ENCODE measurements around the gene RABGAP1L.

Gene RABGAP1L

GRCh38 chr1:174678657-174679056 lies 519.3 kb downstream of the RABGAP1L start:
- no peak for TF ChIP-seq CTCF (IDR thresholded peaks at IDR 0.05; ENCODE audit: control extremely low read depth, extremely low read depth, low read depth, missing control alignments)
- POLR2A ChIA-PET: no interaction called here
- CTCF ChIA-PET: no interaction called here
- no peak for DNase-seq (ENCODE audit: extremely low spot score)

DNA sequence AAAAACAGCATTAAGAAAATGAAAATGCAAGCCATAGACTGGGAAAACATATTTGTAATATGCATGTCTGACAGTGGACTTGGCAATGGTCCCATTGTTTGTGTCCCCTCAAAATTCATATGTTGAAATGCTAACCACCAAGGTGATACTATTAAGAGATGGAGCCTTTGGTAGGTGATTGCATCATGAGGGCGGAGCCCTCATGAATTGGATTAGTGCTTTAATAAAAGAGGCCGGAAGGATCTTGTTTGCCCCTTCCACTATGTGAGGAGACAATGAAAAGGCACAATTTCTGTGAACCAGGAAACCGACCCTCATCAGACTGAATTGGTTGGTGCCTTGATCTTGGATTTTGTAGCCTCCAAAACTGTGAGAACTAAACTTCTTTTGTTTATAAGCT lies 520.8 kb downstream of the RABGAP1L start:
- CTCF ChIA-PET: interaction anchor here (1.0 kb wide), 1 partner anchor 17 kb away, joined by 3 read pairs; no protein-coding TSS in a partner anchor
- TF ChIP-seq CTCF (IDR thresholded peaks at IDR 0.05; ENCODE audit: control extremely low read depth, extremely low read depth, low read depth, missing control alignments): no peak
- POLR2A ChIA-PET: no interaction called here
- DNase-seq (ENCODE audit: extremely low spot score): no peak

DNA sequence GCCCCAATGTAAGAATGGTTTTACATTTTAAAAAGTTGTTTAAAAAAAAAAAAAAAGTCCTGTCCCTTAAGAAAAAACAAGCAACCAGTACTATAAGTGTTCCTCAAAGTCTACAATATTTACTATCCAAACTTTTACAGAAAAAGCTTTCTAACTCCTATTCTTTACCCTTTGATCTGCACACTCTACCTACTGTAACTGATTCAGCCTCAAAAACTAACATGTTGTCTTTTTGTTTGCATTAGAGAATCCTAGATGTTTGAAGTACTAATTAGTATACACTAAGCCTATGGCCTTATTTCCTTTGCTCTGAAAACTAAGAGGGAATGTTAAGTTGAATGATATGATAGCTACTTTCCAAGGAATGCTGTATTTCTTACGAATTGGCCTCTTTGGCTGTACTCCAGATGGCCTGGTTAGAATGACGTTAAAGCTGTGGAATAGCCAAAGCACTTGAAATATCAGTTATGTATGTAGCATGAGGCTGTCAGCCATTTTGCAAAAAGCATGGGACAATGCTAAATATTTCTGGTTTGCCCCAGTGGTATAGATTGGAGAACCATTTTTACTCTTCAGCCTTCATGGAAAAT lies 523.2 kb downstream of the RABGAP1L start:
- CTCF ChIA-PET: interaction anchor here (0.7 kb wide), 1 partner anchor 15 kb away, joined by 4 read pairs; no protein-coding TSS in a partner anchor

GRCh38 chr1:174686213-174686612 lies 526.9 kb downstream of the RABGAP1L start:
- DNase-seq (ENCODE audit: extremely low spot score): no peak
- TF ChIP-seq CTCF (IDR thresholded peaks at IDR 0.05; ENCODE audit: control extremely low read depth, extremely low read depth, low read depth, missing control alignments): no peak
- ChIA-PET CTCF (interaction anchor here (1.2 to 1.7 kb wide), 2 partner anchors 10 to 17 kb away, joined by 3 to 4 read pairs; no protein-coding TSS in a partner anchor), POLR2A (no interaction called here)

More for the DNA sequence above, 523.2 kb downstream of the RABGAP1L start:
- no peak for TF ChIP-seq CTCF (IDR thresholded peaks at IDR 0.05; ENCODE audit: control extremely low read depth, extremely low read depth, low read depth, missing control alignments)
- POLR2A ChIA-PET: no interaction called here
- DNase-seq (ENCODE audit: extremely low spot score): no peak

DNA sequence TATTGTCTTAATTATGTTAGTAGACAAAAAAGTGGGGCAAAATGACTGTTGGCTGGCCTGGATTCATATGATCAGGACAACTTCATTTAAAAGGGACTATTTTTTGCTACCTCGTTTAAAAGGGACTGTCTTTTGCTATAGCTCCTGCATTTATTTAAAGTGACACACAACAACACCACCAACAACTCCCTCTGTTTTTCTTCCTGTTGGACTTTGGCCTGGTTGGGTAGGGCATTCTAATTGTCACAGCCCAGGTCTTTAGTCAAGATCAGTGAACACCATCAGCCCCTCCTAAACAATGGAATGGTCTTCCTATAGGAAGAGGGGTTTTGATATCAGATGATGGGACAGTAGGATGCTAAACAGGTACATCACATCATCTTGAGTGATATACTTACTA lies 530.2 kb downstream of the RABGAP1L start:
- CTCF ChIA-PET: no interaction called here
- no peak for TF ChIP-seq CTCF (IDR thresholded peaks at IDR 0.05; ENCODE audit: control extremely low read depth, extremely low read depth, low read depth, missing control alignments)
- no peak for DNase-seq (ENCODE audit: extremely low spot score)
- POLR2A ChIA-PET: no interaction called here

DNA sequence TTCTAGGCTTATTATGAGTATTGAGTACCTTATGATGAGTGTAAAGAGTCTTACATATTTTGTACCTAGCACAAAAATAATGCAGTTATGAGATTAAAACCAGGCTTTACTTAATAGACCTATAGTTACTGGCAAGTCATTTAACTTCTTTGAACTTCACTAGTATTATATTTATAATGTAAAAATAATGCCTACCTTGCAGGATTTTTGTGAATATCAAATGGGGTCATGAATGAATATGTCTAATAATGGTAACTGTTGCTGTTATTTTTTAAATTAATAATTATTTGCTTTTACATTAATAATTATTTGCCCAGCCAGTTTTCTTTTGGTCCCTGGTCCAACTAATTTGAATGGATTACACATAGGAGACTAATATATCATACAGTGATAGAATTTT lies 530.9 kb downstream of the RABGAP1L start:
- CTCF ChIA-PET: no interaction called here
- POLR2A ChIA-PET: no interaction called here

More for the DNA sequence above, 530.9 kb downstream of the RABGAP1L start:
- DNase-seq (ENCODE audit: extremely low spot score): no peak
- TF ChIP-seq CTCF (IDR thresholded peaks at IDR 0.05; ENCODE audit: control extremely low read depth, extremely low read depth, low read depth, missing control alignments): no peak
